Thymus (tissue), 11 donors: ENCODE data around the gene RSPH4A. TPM values are rescaled to one million over a fixed set of nuclear protein-coding genes. Genes with fewer than 3 reads are reported as not detected.
"Not testable (repeated sequence)": the region's sequence is repeated elsewhere in the genome, so short reads cannot be mapped to it uniquely, and the experiment has no call there.

Experiments
- DNase-seq, 9 donors: peaks; one replicate each; pipeline ENCODE4 v3.0.0-alpha.2; 2013; ENCODE audit warnings: low spot score in 9 of 9, low read depth in 6 of 9, missing footprints in 1 of 9
- H3K27ac ChIP-seq, 2 donors: one replicate each; pipeline ENCODE4 v1.5.1; 2013; ENCODE audit warnings: control low read depth in 1 of 2, low read depth in 1 of 2, low read length in 1 of 2, mild to moderate bottlenecking in 1 of 2, moderate library complexity in 1 of 2
- H3K27me3 ChIP-seq, 2 donors: one replicate each; pipeline ENCODE4 v1.5.1; 2013; ENCODE audit warnings: low read length in 1 of 2; ENCODE audit not compliant: control insufficient read depth in 2 of 2, insufficient read depth in 1 of 2
- H3K36me3 ChIP-seq, 2 donors: one replicate each; pipeline ENCODE4 v1.5.1; 2013; ENCODE audit warnings: low read length in 1 of 2, mild to moderate bottlenecking in 1 of 2, moderate library complexity in 1 of 2; ENCODE audit not compliant: control insufficient read depth in 2 of 2, insufficient read depth in 2 of 2
- H3K4me1 ChIP-seq, 2 donors: one replicate each; pipeline ENCODE4 v1.5.1; 2013; ENCODE audit warnings: low read length in 2 of 2; ENCODE audit not compliant: control insufficient read depth in 2 of 2, insufficient read depth in 2 of 2
- H3K4me3 ChIP-seq, 2 donors: one replicate each; pipeline ENCODE4 v1.5.1; 2013; ENCODE audit warnings: low read length in 2 of 2, control low read depth in 1 of 2, mild to moderate bottlenecking in 1 of 2
- H3K9me3 ChIP-seq, 2 donors: one replicate each; pipeline ENCODE4 v1.5.1; 2013; ENCODE audit warnings: low read length in 1 of 2, mild to moderate bottlenecking in 1 of 2; ENCODE audit not compliant: control insufficient read depth in 2 of 2, insufficient read depth in 1 of 2
- WGBS: extraction: QIAGEN DNeasy Blood & Tissue Kit; methylation state at CpG from one replicate; pipeline ENCODE4 v1.1.7; 2013; 5-methylcytosine and 5-hydroxymethylcytosine counted together
- polyA plus RNA-seq: library from polyadenylated mRNA; stranded (reverse); fragments of 200-250 nt; gene quantifications from one replicate; pipeline ENCODE4 v1.2.3, GENCODE V29; 2013
- total RNA-seq: library from RNA; stranded (reverse); fragments of 120-200 nt; gene quantifications from one replicate; pipeline ENCODE4 v1.2.4, GENCODE V29; 2013
- donor health status: healthy.

The RSPH4A gene
- total and polyA plus RNA-seq, 2 donors = 0.38 to 0.89 TPM

DNA sequence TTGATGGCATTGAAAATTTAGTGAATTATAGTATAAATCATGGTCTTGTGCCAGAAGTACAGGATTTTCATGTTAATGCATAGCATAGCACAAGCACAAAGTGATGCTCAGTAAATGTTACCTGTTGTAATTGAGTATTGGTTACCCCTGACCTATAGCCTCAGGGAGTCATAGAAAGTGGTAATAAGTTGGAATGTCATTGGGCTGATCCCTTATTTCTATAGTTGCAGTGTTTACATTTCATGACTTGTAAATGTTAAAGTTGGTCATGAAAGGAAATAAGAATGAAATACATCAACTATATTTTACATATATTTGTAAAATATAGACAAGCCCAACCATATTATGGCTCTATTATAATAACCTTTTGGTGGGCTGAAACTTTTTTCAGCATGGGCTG is 37.9 kb upstream of the RSPH4A start:
- Histone ChIP-seq H3K36me3 (peaks cover 4 to 46% of the 10 kb centered on the region in 2 donors), H3K9me3 (no peaks in the 10 kb centered on the region), H3K27ac (no peak overlapping the region), H3K4me1 (no peaks in the 10 kb centered on the region), H3K27me3 (no peaks in the 10 kb centered on the region), H3K4me3 (no peak overlapping the region)
- DNase-seq = no peak

DNA sequence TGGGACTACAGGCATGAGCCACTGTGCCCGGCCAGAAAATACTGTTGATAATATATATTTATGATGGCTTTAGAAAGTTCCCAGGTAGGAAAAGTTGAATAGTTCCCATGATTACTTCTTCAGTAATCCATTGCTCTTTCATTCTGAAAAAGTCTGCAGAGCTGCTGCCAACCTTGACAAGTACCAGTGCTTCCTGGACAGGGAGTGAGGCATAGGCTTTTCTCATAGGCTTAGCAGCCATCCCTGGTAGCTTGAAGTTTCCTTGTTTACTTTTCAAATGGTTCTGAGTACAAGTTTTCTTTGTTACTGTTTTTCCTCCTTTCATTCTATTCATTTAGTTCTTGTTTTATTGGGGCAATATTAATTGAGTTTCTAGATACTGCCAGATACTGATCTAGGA is 37.1 kb upstream of the RSPH4A start:
- H3K4me3 ChIP-seq = no peak overlapping the region
- H3K27me3 ChIP-seq = no peaks in the 10 kb centered on the region
- WGBS = 98% methylated on average over 1 of the region's 1 CpG
- H3K9me3 ChIP-seq = no peaks in the 10 kb centered on the region
- H3K4me1 ChIP-seq = no peaks in the 10 kb centered on the region
- no peak for DNase-seq
- H3K36me3 ChIP-seq = peaks cover 4 to 45% of the 10 kb centered on the region in 2 donors
- no peak overlapping the region for H3K27ac ChIP-seq

DNA sequence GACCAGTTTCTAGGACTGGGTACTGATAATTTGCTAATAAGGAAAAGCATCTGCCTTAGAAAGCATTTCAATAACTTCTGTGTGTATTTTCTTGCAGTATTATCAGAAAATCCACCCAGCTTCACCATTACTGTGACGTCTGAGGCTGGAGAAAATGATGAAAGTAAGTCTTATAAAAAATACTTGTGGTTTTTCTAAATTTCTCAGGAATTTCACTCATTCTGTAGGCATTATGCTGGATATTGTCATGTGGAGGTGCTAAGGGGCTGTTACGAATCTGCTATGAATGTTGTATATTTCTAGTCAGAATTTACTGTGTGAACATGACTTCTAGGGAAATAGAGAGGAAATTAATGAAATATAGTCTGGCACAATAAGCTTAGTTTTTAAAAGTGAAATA is 36.1 kb upstream of the RSPH4A start:
- no peaks in the 10 kb centered on the region for H3K9me3 ChIP-seq
- no peak overlapping the region for H3K4me3 ChIP-seq
- H3K27ac ChIP-seq = no peak overlapping the region
- H3K4me1 ChIP-seq = no peaks in the 10 kb centered on the region
- WGBS = 98% methylated on average over 2 of the region's 2 CpGs
- peaks cover 4 to 47% of the 10 kb centered on the region in 2 donors for H3K36me3 ChIP-seq
- H3K27me3 ChIP-seq = no peaks in the 10 kb centered on the region
- DNase-seq = no peak

DNA sequence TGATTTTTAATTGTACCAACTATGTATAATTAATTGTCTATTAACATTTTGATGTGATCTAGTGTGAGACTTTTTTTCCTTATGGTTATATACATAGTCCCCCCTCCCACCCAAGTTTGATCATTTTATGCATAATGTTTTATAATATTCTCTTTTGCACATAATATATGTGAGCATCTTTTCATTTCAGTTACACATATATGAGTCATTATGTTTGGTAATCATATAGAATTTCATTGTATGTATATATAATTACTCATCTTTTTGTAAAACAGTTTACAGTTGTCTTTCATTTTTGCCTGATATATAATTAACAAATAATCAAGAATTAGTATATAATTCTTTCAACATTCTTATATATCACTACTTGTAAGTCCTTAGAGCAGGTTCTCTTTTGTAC is 30.0 kb upstream of the RSPH4A start:
- no peak for DNase-seq
- H3K27me3 ChIP-seq = no peaks in the 10 kb centered on the region
- no peaks in the 10 kb centered on the region for H3K4me1 ChIP-seq
- peaks cover 5 to 40% of the 10 kb centered on the region in 2 donors for H3K36me3 ChIP-seq
- no peak overlapping the region for H3K4me3 ChIP-seq
- no peaks in the 10 kb centered on the region for H3K9me3 ChIP-seq
- no peak overlapping the region for H3K27ac ChIP-seq

DNA sequence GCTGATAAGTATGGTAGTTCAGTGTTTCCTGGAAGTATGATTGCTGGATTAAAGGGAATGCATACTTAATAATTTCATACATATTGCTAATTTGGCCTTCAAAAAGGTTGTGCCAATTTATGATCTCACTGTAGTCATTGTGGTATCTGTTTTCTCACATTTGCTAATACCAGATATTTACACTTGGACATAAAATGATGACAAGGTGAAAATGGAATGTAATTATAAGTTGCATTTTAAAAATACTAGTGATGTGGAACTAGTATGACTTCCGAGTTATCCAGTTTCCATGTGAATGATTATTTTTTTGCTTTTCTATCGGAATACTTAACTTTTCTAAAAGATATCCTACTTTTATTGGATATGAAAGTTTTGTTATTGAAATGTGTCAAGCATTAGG is 29.5 kb upstream of the RSPH4A start:
- no peaks in the 10 kb centered on the region for H3K27me3 ChIP-seq
- no peaks in the 10 kb centered on the region for H3K9me3 ChIP-seq
- no peaks in the 10 kb centered on the region for H3K4me1 ChIP-seq
- no peak for DNase-seq
- no peak overlapping the region for H3K4me3 ChIP-seq
- 96% methylated on average over 2 of the region's 2 CpGs for WGBS
- H3K36me3 ChIP-seq = peaks cover 7 to 45% of the 10 kb centered on the region in 2 donors
- no peak overlapping the region for H3K27ac ChIP-seq

DNA sequence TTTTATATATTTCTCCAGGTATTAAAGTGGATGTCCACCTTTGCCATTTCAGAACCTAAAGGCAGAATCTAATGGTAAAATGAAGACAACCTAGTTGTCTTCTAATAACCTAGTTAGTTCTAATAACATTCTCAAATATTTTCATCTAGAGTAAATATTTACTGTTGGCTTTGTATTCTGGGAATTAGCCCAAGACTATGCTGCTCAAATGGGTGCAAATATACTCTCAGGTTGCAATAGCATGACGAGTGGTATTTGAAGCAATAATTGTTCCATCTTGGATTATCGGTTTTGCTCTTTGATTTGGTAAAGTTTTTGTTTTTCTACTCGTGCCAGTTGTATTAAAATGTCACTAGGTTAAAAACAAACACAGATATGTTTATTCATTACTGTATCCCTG is 21.0 kb upstream of the RSPH4A start:
- no peaks in the 10 kb centered on the region for H3K9me3 ChIP-seq
- 98% methylated on average over 3 of the region's 3 CpGs for WGBS
- no peak overlapping the region for H3K27ac ChIP-seq
- no peak for DNase-seq
- peaks cover 12 to 38% of the 10 kb centered on the region in 2 donors for H3K36me3 ChIP-seq
- H3K4me1 ChIP-seq = no peaks in the 10 kb centered on the region
- H3K4me3 ChIP-seq = no peak overlapping the region
- no peaks in the 10 kb centered on the region for H3K27me3 ChIP-seq

DNA sequence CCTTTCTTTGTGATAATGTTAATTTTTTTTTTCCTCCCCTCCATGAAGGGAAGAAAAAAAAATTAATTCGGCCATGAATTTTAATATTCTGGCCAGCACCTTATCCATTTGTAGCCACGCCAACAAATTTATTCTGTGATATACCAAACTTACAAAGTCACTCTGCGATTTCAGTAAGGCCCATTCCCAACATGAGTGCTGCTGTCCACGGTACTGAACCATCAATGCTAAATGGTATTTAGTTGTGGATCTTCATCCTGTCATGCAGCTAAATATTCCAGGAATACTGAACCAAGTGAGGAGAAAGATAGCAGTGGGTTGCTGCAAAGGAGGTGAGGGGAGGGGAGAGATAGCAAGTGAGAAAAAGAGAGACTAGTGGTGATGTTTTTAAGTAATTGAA is 19.5 kb upstream of the RSPH4A start:
- Histone ChIP-seq H3K9me3 (no peaks in the 10 kb centered on the region), H3K27me3 (no peaks in the 10 kb centered on the region), H3K27ac (no peak overlapping the region), H3K36me3 (peaks cover 9 to 28% of the 10 kb centered on the region in 2 donors), H3K4me1 (no peaks in the 10 kb centered on the region), H3K4me3 (no peak overlapping the region)
- peak in 1 of 9 donors; percentile 28 for DNase-seq
- 93% methylated on average over 4 of the region's 4 CpGs for WGBS

DNA sequence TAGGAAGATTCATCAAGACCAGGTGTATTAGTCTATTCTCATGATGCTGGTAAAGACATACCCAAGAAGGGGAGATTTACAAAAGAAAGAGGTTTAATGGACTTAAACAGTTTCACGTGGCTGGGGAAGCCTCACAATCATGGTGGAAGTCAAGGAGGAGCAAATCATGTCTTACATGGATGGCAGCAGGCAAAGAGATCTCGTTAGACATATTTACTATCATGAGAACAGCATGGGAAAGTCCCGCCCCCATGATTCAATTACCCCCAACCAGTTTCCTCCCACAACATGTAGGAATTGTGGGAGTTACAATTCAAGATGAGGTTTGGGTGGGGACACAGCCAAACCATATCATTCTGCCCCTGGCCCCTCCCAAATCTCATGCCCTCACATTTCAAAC is 12.4 kb upstream of the RSPH4A start:
- H3K4me3 ChIP-seq, H3K27me3 ChIP-seq, H3K36me3 ChIP-seq, DNase-seq, H3K9me3 ChIP-seq, H3K4me1 ChIP-seq, H3K27ac ChIP-seq: not testable (repeated sequence)
- 96% methylated on average over 3 of the region's 3 CpGs for WGBS

DNA sequence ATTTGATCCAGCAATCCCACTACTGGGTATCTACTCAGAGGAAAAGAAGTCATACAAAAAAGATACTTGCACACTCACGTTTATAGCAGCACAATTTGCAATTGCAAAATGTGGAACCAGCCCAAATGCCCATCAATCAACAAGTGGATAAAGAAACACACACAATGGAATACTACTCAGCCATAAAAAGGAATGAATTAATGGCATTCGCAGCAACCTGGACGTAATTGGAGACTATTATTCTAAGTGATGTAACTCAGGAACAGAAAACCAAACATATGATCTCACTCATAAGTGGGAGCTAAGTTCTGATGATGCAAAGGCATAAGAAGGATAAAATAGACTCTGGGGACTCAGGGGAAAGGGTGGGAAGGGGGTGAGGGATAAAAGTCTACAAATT is 11.4 kb upstream of the RSPH4A start:
- H3K4me3 ChIP-seq, H3K9me3 ChIP-seq, H3K4me1 ChIP-seq, H3K27me3 ChIP-seq, H3K36me3 ChIP-seq, H3K27ac ChIP-seq, DNase-seq: not testable (repeated sequence)
- WGBS = 95% methylated on average over 3 of the region's 3 CpGs

DNA sequence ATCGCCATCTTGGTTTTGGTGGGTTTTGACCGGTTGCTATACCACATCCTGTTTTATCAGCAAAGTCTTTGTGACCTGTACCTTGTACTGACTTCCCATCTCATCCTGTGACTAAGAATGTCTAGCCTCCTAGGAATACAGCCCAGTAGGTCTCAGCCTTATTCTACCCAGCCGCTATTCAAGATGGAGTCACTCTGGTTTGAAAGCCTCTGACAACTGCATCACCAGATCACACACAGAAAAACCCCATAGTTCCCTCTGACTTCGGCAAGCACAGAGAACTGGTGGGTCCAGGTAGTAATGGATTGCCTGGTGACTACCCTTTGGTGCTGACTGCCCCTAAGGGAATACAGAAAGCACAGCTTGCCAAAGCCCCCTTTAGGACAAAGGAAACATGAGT is 10.3 kb upstream of the RSPH4A start:
- Histone ChIP-seq H3K27me3 (no peaks in the 10 kb centered on the region), H3K4me1 (no peaks in the 10 kb centered on the region), H3K36me3 (no peaks in the 10 kb centered on the region), H3K4me3 (no peak overlapping the region), H3K9me3 (no peaks in the 10 kb centered on the region), H3K27ac (no peak overlapping the region)
- 95% methylated on average over 4 of the region's 4 CpGs for WGBS
- no peak for DNase-seq
